HG03025 (cell line): ENCODE data around the gene AP3D1.

Experiments used
- ATAC-seq: cut with Tn5 transposase; IDR thresholded peaks from one replicate; pipeline ENCODE4 v1.9.1; 2021; ENCODE audit warnings: mild to moderate bottlenecking, moderate library complexity; ENCODE audit not compliant: unreplicated experiment, low FRiP score

Gene AP3D1

DNA sequence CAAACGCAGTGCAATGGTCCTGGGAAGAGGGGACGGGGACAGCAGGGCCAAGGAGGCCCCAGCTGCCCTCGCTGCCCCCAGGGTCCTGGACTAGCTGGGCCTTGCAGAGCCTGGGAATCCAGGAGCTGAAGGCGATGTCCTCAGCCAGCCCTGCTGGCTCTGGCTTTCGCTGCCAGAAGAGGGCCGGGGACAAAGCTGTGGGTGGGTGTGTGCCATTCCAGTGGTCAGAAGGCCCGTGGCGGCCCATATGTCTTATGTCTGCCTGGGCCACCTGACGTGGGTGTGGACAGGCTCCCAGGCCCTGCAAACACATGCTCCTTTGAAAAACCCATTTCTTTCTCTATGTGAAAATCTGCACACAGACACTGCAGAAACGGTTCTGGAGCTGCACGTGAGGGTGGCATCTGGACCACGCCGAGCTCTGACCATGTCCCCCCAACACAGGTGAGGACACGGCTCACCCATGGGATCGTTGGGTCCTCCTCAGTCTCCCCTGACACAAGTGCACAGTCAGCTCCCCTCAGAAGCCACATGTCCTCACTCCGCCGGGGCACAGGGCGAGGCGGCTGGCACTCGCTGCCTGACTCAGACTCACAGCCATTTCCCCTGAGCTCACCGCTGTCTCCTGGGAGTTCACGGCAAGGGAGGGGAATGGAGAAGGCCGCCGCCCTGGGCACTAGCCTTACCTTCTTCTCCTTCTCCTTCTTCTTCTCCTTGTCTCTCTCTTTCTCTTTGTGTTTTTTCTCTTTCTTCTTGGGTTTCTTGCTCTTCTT is 37.7 kb downstream of the AP3D1 start:
- ATAC-seq = no peak

DNA sequence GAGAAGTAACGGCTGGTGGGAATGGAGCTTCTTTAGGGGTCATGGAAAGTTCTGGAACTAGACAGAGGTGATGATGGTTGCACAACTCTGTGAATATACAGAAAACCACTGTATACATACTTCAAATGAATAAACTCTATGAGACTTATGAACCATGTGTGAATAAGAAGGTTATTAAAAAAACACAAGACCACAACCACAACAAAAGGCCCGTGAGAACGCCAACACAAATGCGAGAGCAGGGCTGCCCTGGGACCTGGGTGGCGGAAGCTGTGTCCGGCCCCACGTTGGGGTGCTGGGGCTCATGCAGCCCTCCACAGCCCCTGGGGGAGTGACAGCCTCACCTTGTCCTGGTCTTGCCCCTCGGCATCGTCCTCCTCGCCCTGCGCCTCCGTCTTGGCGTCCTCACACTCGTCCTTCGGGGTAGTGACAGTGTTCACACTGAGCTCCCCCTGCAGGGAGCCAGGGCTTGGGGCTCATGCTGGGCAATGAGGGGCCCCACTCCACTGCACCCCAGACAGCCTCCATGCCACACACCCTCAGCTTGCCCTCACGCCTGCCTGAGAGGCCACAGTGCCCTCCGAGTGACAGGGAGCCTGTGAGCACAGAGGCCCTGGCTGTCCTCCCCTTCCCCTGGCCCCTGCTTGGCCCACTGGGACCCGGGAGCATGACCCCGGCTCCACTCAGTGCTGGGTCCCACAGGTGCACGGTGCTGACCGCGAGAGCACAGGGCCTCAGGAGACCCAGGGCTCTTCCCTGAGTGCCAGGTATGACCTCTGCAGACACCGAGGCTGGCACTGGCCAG is 38.6 kb downstream of the AP3D1 start:
- no peak for ATAC-seq

DNA sequence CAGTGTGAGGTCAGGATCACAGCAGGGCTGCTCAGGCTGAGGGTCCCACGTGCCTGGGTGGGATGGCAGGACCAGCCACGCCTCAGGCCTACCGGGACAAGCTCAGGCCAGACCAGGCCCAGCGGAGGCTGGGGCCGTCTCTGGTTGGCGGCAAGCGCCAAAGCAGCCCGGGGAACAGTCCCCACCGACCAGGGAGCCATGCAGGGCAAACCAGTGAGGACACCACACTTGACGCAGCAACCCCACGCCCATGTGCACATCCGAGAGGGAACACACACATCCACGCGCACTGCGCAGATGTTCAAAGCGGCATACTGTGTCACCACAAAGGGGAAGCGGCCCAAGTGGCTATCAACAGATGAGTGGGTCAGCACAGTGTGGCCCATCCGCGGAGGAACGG is 39.5 kb downstream of the AP3D1 start:
- no peak for ATAC-seq

- ATAC-seq = no peak
Observed at GRCh38 chr19:2111425-2111824, 39.9 kb downstream of the AP3D1 start.

DNA sequence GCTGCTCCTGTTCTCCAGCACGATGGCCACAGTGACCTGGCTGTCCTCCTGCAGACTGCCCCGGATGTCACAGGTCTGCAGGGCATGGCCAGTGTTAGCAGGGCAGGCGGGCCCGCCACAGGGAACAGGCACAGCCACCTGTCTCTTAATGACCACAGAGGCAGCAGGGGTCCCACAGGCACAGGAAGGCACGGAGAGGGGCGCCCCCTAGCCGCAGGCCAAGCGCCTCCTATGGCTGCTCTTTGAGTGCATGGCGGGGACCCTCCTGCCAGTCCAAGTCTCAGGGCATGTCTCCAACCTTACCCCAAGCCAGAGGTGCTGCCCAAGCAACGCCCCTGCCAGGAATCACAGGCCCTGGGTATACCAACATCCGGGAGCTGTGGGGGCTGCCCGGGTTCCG is 40.5 kb downstream of the AP3D1 start:
- no peak for ATAC-seq

DNA sequence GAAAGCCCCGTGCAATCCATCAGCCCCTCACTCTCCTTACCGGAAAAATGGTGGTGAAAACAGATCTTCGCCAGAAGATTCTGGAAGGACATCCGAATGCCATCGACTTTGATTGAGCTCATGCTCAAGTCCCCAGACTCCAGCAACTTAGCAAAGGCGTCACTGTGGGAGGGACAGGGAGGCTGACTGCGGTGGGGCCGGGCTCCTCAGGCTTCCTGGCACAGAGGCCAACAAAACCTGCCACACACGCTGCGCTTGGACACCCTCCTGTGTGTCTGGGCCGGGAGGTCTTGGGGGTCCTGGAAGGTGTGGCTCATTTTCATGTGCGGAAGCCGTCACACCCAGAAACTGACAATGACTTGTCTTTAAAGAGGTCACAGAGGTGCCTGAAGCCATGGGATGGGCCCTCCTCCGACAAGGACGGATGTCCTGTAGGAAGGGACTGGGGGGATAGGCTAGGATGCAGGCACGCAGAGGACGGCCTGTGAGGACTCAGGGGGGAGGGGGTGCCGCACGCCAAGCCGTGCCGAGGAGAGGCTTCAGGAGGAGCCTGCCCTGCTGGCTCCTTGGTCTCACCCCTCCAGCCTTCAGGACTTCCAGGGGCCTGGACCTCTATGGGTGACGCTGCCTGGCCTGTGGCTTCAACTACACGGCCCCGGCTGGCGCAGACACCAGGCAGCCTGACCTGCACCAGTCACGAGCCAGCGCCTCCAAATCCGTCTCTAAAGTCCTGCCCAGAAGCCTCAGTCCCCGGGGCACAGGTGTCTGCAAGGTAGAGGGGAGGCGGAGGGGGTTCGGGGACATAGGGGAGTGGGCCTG is 42.1 kb downstream of the AP3D1 start:
- no peak for ATAC-seq

DNA sequence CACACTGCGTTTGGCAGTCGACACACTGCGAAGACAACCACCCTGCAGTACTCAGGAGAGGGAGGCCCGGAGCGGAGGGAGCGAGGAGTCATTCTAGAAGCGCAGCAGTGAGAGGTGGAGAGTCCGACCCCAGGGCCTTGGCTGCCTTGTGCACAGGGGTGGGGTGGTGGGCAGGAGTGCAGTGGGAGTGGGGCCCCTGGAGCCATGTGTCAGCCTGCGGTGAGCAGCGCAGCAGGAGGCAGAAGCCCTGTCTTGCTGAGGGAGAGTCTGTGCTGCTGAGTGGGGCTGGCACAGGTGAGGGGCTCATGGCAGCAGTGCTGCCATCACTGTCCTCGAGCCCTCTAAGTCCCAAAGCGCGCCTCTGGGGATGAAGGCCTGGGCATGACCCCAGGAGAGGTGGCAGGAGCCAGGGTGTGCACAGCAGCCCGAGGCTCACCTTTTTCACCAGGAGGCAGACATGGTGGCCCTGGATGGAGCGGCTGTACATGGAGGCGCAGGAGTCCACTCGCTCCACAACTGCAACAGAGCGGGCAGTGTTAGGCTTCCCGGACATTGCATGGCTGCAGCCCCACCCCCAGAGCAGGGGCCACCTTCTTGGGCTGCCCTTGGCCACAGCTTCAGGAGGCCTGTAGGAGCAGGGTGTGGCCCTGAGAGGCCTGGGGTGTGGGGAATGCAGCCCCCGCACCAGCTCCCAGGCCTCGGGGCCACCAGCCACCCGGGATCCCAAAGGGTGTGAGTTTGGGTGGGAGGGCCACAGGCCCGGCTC is 42.9 kb downstream of the AP3D1 start:
- ATAC-seq = no peak

DNA sequence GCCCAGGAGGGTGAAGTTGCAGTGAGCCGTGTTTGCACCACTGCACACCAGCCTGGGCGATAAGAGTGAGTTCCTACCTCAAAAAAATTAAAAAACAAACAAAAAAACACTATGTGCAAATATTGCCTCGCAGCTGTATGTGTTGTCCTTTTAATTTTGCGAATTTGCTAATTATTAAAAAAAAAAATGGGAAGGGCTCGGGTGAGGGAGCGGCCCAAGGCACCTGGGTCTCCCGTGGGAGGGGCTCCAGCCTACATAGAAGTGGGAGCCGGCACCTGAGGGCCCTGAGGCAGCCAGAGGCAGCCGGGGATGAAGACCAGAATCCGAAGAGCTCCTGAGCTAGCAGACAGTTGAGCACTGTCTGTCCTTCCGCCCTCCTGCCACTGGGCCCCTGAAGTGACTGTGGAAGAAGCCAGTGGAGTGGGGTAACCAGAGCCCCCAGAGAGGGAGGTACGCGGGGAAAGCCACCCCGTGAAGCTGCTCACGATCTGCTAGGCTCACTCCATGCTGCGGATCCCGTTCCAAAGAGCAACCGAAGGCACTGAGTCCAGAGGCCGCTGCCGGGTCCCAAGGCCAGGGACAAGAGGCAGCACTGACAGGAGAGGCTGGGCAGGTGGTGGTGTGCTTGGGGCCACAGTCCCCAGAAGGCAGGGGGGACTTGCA is 48.2 kb downstream of the AP3D1 start:
- no peak for ATAC-seq

- ATAC-seq = no peak
Observed at GRCh38 chr19:2101417-2102335, 49.7 kb downstream of the AP3D1 start.

DNA sequence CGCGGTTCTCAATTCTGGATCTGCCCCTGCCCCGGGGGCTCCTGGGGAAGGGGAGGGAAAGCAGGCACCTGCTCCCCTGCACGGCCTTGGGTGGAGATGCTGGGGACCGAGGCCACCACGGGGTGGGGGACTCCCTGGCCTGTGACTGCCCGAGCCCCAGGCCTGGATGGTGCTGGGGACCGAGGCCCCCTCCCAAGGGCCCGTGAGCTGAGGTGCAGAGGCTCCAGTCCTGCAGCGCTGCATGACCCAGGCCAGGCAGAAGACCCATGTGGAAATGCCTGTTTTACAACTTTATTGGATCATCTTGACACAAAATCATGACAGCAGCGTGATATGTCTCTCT is 50.7 kb downstream of the AP3D1 start:
- ATAC-seq = no peak

DNA sequence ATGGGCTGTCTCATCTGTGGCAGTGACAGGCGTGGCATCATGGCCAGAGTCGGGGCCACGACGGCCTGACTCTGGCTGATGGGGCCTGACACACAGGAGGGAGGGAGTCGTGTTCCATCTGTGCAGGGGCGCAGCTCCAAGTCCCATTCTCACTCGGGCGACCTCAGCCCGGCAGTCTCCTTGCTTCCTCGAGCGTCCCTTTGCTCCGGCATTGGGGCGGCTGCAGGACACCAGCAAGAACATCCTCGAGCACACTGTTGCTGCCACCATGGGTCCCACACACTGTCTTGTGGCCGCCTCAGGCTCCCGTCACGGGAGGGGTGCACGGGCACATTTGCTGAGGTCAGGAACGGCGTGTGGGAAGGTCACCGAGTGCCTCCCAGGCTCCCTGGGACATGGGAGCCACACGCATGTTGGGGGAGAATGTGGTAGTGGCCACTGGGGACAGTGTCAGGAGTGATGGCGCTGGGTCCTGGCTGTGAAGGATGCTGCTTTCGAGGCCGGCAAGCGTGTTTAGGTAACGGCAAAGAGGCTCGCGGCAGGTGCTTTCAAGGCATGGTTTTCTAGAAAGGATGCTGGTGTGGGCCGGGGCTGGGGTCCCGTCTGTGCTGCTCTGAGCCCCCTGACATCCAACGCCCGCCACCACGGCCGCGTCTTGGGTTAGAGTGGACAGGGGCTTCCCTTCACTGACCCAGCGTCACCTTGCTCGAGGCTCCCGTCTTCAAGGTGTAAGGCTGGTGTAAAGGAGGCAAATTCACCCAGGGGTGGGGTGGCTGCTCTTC is 51.2 kb downstream of the AP3D1 start:
- ATAC-seq = no peak

- ATAC-seq = no peak
Observed at GRCh38 chr19:2099054-2099501, 52.3 kb downstream of the AP3D1 start.

- no peak for ATAC-seq
Observed at GRCh38 chr19:2097886-2098327, 53.5 kb downstream of the AP3D1 start.

- ATAC-seq = peak; percentile 1
Observed at GRCh38 chr19:2097203-2097885, 54.0 kb downstream of the AP3D1 start.

- peak; percentile 43 for ATAC-seq
Observed at GRCh38 chr19:2096480-2097202, 54.7 kb downstream of the AP3D1 start, which contains the start of gene IZUMO4. Gene IZUMO4 (plus strand): TSS chr19:2096915. CDS start chr19:2096946, 31 bp downstream.

DNA sequence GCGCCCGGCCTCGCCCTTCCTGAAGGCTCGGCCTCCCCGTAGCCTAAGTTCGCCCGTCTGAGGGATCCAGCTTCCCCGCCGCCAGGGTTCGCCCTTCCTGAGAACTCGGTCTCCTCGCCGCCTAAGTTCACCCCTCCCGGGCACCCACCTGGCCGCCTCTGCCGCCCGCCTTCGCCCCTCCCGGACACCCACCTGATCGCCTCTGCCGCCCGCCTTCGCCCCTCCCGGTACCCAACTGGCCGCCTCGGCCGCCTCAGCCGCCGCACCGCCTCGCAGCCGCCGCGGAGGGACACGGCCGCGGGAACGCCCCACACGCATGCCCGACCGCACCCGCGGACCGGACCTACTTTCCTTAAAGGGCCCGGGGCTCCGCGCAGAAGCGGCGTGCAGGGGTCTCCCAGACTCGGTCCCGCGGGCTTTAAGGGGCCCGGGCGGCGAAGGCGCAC is 55.3 kb downstream of the AP3D1 start, which contains the start of gene MOB3A:
TSS of gene MOB3A (minus strand) at position 293 of the 446 bp plus-strand sequence. CDS start 17,766 bp downstream, outside the sequence.
- peak; percentile 30 for ATAC-seq
